ENCODE results near the gene SNX14.

The SNX14 gene

DNA sequence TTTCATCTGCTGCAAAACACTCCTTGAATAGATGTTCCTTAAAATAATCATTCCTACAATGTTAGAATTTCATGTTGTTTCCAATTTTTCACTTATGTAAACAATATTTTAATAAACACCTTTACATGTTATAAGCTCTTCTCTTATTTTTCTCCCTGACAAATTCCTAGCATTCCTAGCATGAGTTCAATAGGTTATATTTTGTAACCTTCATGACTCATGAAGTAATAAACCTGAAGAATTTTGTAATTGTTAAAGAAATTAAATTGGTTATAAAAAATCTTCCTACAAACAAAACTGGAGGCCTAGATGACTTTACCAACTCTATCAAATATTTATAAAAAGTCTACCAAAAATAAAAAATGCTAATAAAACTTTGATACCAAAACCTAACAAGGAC is 77.5 kb downstream of the SNX14 start:
- DNase-seq (ENCODE audit: insufficient read length, low spot score) (no peak), FAIRE-seq (no peak)
- TF ChIP-seq TAF1 (IDR thresholded peaks at IDR 0.05; ENCODE audit: low read depth, low read length), result no peak
- TF ChIP-seq POLR2AphosphoS5 (IDR thresholded peaks at IDR 0.05; ENCODE audit: low read depth, low read length), result no peak
- TF ChIP-seq SPI1 (IDR thresholded peaks at IDR 0.05; ENCODE audit: low read depth, low read length), result no peak
- no peak for TF ChIP-seq POU2F2 (IDR thresholded peaks at IDR 0.05; ENCODE audit: low read depth, low read length)
- TF ChIP-seq PAX5 (IDR thresholded peaks at IDR 0.05; ENCODE audit: insufficient read depth, low read length, severe bottlenecking), result no peak
- TF ChIP-seq POLR2A (IDR thresholded peaks at IDR 0.05; ENCODE audit: low read depth, low read length), result no peak

DNA sequence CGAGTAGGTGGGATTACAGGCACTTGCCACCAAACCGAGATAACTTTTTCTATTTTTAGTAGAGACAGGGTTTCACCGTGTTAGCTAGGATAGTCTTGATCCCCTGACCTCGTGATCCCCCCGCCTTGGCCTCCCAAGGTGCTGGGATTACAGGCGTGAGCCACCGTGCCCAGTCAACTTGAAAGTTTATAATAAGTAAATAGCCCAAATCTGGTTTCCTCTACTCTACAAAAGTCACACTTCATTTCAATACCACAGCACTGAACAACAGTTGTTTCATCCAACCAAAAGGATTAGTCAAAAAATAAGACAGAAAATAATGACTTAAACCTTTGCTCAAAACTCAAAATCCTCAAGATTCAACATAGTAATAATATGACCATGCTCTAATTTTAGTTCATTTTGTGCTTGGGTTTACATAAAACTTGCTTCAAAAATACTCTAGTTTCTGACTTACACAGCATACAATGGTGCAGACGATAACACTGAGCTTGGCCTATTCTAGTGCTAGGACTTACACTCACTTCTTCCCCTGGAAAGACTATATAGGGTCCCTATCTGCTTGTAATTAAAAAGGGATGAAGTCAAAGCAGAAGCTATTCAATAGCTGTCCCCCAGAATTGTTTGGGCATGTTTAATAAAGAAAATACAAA is 87.1 kb downstream of the SNX14 start:
- DNase-seq (ENCODE audit: insufficient read length, low spot score), result no peak
- FAIRE-seq, result no peak
- no peak for TF ChIP-seq POLR2A (IDR thresholded peaks at IDR 0.05; ENCODE audit: low read depth, low read length)
- TF ChIP-seq POU2F2 (IDR thresholded peaks at IDR 0.05; ENCODE audit: low read depth, low read length), result no peak
- TF ChIP-seq SPI1 (IDR thresholded peaks at IDR 0.05; ENCODE audit: low read depth, low read length), result no peak
- no peak for TF ChIP-seq PAX5 (IDR thresholded peaks at IDR 0.05; ENCODE audit: insufficient read depth, low read length, severe bottlenecking)
- TF ChIP-seq TAF1 (IDR thresholded peaks at IDR 0.05; ENCODE audit: low read depth, low read length), result no peak
- no peak for TF ChIP-seq POLR2AphosphoS5 (IDR thresholded peaks at IDR 0.05; ENCODE audit: low read depth, low read length)

DNA sequence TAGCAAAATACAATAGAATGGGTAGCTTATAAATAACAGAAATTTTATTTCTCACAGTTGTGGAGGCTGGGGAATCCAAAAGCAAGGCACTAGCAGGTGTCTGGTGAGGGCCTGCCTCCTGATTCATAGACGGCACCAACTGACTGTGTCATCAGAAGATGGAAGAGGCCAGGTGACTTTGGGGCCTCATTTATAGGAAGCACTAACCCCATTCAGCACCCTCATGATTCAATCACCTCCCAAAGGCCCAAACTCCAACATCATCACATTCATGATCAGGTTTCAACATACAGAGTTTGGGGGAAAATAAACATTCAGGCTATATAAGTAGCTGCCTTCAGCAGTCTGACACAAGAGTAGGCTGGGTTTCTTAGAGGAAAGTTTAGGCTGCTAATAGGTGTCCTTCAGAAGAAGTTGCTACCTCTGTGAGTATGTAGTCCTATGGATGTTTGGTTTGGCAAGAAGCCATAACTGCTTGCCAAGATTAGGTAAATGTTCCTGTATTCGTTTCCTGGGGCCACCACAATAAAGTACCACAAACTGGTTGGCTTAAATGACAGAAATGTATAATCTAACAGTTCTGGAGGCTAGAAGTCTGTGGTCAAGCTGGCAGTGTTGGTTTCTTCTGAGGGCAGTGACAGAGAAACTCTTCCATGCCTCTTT is 94.9 kb downstream of the SNX14 start:
- no peak for DNase-seq (ENCODE audit: insufficient read length, low spot score)

DNA sequence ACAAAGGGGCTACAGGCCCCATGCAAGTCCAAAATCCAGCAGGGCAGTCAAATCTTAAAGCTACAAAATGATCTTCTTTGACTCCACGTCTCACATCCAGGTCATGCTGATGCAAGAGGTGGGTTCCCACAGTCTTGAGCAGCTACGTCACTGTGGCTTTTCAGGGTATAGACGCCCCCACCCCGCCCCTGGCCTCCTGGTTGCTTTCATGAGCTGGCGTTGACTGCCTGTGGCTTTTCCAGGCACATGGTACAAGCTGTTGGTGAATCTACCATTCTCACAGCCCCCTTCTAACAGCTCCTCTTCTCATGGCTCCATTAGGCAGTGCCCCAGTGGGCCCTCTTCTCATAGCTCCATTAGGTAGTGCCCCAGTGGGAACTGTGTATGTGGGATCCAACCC is 96.8 kb downstream of the SNX14 start:
- no peak for TF ChIP-seq SPI1 (IDR thresholded peaks at IDR 0.05; ENCODE audit: low read depth, low read length)
- TF ChIP-seq PAX5 (IDR thresholded peaks at IDR 0.05; ENCODE audit: insufficient read depth, low read length, severe bottlenecking), result no peak
- TF ChIP-seq POU2F2 (IDR thresholded peaks at IDR 0.05; ENCODE audit: low read depth, low read length), result no peak
- no peak for TF ChIP-seq POLR2AphosphoS5 (IDR thresholded peaks at IDR 0.05; ENCODE audit: low read depth, low read length)
- TF ChIP-seq POLR2A (IDR thresholded peaks at IDR 0.05; ENCODE audit: low read depth, low read length), result no peak
- no peak for TF ChIP-seq TAF1 (IDR thresholded peaks at IDR 0.05; ENCODE audit: low read depth, low read length)
- FAIRE-seq (no peak), DNase-seq (ENCODE audit: insufficient read length, low spot score) (no peak)

More for the DNA sequence above, 94.9 kb downstream of the SNX14 start:
- FAIRE-seq, result no peak
- TF ChIP-seq POU2F2 (IDR thresholded peaks at IDR 0.05; ENCODE audit: low read depth, low read length) (no peak), TAF1 (IDR thresholded peaks at IDR 0.05; ENCODE audit: low read depth, low read length) (no peak), POLR2AphosphoS5 (IDR thresholded peaks at IDR 0.05; ENCODE audit: low read depth, low read length) (no peak), PAX5 (IDR thresholded peaks at IDR 0.05; ENCODE audit: insufficient read depth, low read length, severe bottlenecking) (no peak), SPI1 (IDR thresholded peaks at IDR 0.05; ENCODE audit: low read depth, low read length) (no peak), POLR2A (IDR thresholded peaks at IDR 0.05; ENCODE audit: low read depth, low read length) (no peak)

DNA sequence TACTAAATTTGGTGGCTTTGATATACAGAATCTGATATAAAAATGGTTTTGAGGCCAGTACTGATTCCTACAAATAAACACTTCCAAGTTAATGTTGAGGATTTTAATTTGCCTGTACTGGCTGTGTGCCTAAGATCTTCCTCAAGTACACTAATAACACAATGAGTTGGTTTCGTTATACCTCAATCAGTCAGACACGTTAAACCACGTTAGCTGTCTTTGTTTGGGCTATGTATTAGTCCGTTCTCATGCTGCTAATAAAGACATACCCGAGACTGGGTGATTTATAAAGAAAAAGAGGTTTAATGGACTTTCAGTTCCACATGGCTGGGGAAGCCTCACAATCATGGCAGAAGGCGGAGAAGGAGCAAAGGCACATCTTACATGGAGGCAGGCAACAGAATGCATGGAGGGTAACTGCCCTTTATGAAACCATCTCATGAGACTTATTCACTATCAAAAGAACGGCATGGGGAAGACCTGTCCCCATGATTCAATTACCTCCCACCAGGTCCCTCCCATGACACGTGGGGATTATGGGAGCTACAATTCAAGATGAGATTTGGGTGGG is 97.6 kb downstream of the SNX14 start:
- FAIRE-seq, result no peak
- DNase-seq (ENCODE audit: insufficient read length, low spot score), result no peak
- TF ChIP-seq POLR2A (IDR thresholded peaks at IDR 0.05; ENCODE audit: low read depth, low read length) (no peak), POLR2AphosphoS5 (IDR thresholded peaks at IDR 0.05; ENCODE audit: low read depth, low read length) (no peak), POU2F2 (IDR thresholded peaks at IDR 0.05; ENCODE audit: low read depth, low read length) (no peak), SPI1 (IDR thresholded peaks at IDR 0.05; ENCODE audit: low read depth, low read length) (0 out of 2 replicates have a peak, but pooled peaks have one; percentile 7)

DNA sequence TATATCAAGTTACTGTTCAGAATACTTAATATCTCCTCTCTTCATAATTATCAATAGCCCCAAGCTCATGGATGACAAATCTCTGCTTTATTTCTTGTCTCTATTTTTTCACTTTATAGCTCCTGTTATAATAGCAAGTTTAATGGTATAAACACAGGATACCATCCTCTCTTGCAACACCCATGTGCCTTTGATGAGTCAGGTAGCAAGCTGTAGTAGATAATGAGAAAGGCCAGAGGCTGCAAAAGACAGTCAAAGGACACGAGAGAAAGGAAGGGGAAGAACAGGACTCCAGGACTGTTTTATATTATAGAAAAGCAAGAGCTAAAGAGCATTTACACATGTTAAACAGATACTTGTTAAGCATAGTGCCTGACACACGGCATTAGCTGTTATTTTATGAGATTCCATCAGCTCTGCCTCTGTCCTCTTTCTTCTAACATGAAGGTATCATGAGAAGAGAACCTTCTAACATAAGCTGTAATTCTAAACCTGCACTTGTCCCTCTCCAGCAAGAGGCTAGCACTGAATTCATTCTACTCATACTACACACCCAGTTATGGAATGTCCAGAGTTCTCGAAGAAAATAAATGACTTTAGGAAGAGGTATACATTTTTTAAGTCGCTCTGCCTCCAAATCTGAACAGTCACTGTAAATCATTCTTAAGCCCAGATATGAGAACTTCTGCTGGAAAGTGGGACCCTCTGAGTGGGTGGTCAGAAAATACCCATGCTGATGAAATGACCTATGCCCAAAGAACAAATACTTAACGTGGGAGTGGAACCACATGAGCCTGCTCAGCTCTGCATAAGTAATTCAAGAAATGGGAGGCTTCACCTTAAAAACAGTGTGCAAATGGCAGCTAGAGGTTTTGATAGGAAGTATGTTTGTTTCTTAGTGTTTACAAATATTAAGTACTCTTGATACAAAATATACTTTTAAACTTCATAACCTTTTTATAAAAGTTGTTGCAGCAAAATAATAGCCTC is 98.8 kb downstream of the SNX14 start:
- no peak for TF ChIP-seq PAX5 (IDR thresholded peaks at IDR 0.05; ENCODE audit: insufficient read depth, low read length, severe bottlenecking)
- no peak for TF ChIP-seq SPI1 (IDR thresholded peaks at IDR 0.05; ENCODE audit: low read depth, low read length)
- no peak for TF ChIP-seq POU2F2 (IDR thresholded peaks at IDR 0.05; ENCODE audit: low read depth, low read length)
- TF ChIP-seq TAF1 (IDR thresholded peaks at IDR 0.05; ENCODE audit: low read depth, low read length), result no peak
- no peak for TF ChIP-seq POLR2AphosphoS5 (IDR thresholded peaks at IDR 0.05; ENCODE audit: low read depth, low read length)
- no peak for TF ChIP-seq POLR2A (IDR thresholded peaks at IDR 0.05; ENCODE audit: low read depth, low read length)
- no peak for DNase-seq (ENCODE audit: insufficient read length, low spot score)
- FAIRE-seq, result no peak

DNA sequence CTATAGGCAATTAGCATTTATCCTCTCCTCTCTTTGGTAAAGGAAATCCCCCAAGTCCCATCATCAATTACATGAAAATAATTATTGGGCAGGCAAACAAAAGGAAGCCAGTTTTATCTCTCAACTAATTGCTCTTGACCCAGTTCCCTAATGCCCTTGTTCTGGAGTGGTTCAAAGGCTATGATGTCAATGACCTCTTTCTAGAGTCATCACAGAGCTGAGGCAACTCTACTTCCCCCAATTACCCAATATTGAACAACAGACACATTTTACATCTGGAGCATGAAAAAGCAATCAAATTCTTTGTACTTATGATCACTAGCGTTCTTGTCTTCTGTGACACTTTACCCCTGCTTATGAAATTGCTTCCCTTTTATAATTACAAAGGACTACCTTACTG is 100.3 kb downstream of the SNX14 start:
- no peak for TF ChIP-seq PAX5 (IDR thresholded peaks at IDR 0.05; ENCODE audit: insufficient read depth, low read length, severe bottlenecking)
- no peak for TF ChIP-seq SPI1 (IDR thresholded peaks at IDR 0.05; ENCODE audit: low read depth, low read length)
- no peak for TF ChIP-seq POU2F2 (IDR thresholded peaks at IDR 0.05; ENCODE audit: low read depth, low read length)
- FAIRE-seq (no peak), DNase-seq (ENCODE audit: insufficient read length, low spot score) (no peak)

DNA sequence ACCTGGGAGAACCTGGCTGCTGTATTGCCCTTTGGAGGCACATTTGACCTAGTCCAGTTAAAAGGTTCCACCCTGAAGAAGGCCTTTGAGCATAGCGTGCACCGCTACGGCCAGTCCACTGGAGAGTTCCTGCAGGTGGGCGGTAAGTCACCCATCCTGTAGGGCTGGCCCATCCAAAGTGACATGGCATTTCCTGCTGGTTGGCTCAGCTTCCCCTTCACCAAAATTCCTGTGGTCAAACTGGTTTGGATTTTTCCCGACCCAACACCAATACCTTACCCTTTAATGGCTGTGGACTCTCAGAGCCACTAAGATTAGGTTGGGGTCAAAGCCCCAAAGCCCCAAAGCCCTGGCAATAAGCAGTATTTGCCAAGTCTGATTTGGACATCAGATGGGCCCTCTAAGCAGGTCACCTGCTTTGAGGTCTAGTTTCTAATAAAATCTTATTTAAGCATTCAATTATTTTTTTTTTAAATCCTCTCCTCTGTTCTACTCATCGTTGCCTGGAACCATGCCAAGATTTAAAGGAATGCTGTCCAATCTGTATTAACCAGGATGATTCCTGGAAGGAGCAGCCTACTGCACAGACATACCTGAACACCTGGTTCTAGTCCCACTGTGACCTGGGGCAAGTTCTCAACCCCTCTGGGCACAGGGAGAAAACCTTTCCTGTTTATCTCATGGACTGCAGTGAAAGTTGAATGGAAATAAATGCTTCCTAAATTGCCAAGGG is 103.0 kb downstream of the SNX14 start:
- DNase-seq (ENCODE audit: insufficient read length, low spot score) (no peak), FAIRE-seq (no peak)
- TF ChIP-seq SPI1 (IDR thresholded peaks at IDR 0.05; ENCODE audit: low read depth, low read length) (no peak), POLR2AphosphoS5 (IDR thresholded peaks at IDR 0.05; ENCODE audit: low read depth, low read length) (no peak), POLR2A (IDR thresholded peaks at IDR 0.05; ENCODE audit: low read depth, low read length) (no peak), POU2F2 (IDR thresholded peaks at IDR 0.05; ENCODE audit: low read depth, low read length) (no peak), TAF1 (IDR thresholded peaks at IDR 0.05; ENCODE audit: low read depth, low read length) (no peak)

All from GM12891 (cell line).